Ishikawa (cell line): ENCODE results near the gene HEATR3.

Experiments used
- CEBPB ChIP-seq: IDR thresholded peaks from 2 replicates; pipeline ENCODE4 v1.6.1; 2012
- CREB1 ChIP-seq: IDR thresholded peaks from 2 replicates; pipeline ENCODE4 v1.6.1; 2012; ENCODE audit warnings: low read depth
- EGR1 ChIP-seq: IDR thresholded peaks from 2 replicates; pipeline ENCODE4 v1.6.1; 2012
- EP300 ChIP-seq: IDR thresholded peaks from 2 replicates; pipeline ENCODE4 v1.6.1; 2012; ENCODE audit warnings: borderline replicate concordance
- FOXM1 ChIP-seq: IDR thresholded peaks from 2 replicates; pipeline ENCODE4 v1.6.1; 2012; ENCODE audit warnings: low read depth, borderline replicate concordance
- MAX ChIP-seq: IDR thresholded peaks from 2 replicates; pipeline ENCODE4 v1.6.1; 2012
- NFIC ChIP-seq: IDR thresholded peaks from 2 replicates; pipeline ENCODE4 v1.6.1; 2012
- RAD21 ChIP-seq: IDR thresholded peaks from 2 replicates; pipeline ENCODE4 v1.6.1; 2012; ENCODE audit warnings: low read depth
- REST ChIP-seq: IDR thresholded peaks from 2 replicates; pipeline ENCODE4 v1.6.1; 2012; ENCODE audit warnings: low read depth, mild to moderate bottlenecking
- TAF1 ChIP-seq: IDR thresholded peaks from 2 replicates; pipeline ENCODE4 v1.6.1; 2012; ENCODE audit warnings: low read depth, mild to moderate bottlenecking
- TCF12 ChIP-seq: IDR thresholded peaks from 2 replicates; pipeline ENCODE4 v1.6.1; 2012; ENCODE audit warnings: low read depth
- TEAD4 ChIP-seq: IDR thresholded peaks from 2 replicates; pipeline ENCODE4 v1.6.1; 2012
- USF1 ChIP-seq: IDR thresholded peaks from 2 replicates; pipeline ENCODE4 v1.6.1; 2012
- YY1 ChIP-seq: IDR thresholded peaks from 2 replicates; pipeline ENCODE4 v1.6.1; 2012; ENCODE audit warnings: low read depth
- ZBTB7A ChIP-seq: IDR thresholded peaks from 2 replicates; pipeline ENCODE4 v1.6.1; 2012; ENCODE audit warnings: low read depth

The HEATR3 gene

GRCh38 chr16:50099957-50100648 is 34.3 kb downstream of the HEATR3 start:
- TF ChIP-seq USF1 (no peak), TCF12 (no peak), CREB1 (no peak), NFIC (no peak), MAX (no peak), FOXM1 (no peak), REST (no peak), EGR1 (no peak), ZBTB7A (no peak), TAF1 (no peak), YY1 (no peak)

- TF ChIP-seq REST (no peak), CREB1 (no peak), NFIC (no peak), YY1 (no peak), EP300 (no peak), ZBTB7A (no peak), MAX (no peak), USF1 (no peak), TEAD4 (no peak), CEBPB (no peak)
These were observed 36.4 kb downstream of the HEATR3 start for GRCh38 chr16:50102051-50102746.

- TF ChIP-seq TCF12 = no peak
- TF ChIP-seq EGR1 = no peak
- no peak for TF ChIP-seq ZBTB7A
- no peak for TF ChIP-seq USF1
- TF ChIP-seq YY1 = no peak
- no peak for TF ChIP-seq CREB1
- TF ChIP-seq TEAD4 = no peak
- no peak for TF ChIP-seq RAD21
- TF ChIP-seq CEBPB = no peak
- no peak for TF ChIP-seq REST
- no peak for TF ChIP-seq EP300
- no peak for TF ChIP-seq TAF1
- no peak for TF ChIP-seq MAX
These were observed 38.0 kb downstream of the HEATR3 start for GRCh38 chr16:50103764-50104163.
